CMK (cell line): Measurements from ENCODE around the gene SLC7A4.

Experiments
- DNase-seq: peaks from one replicate; pipeline ENCODE4 v3.0.0-alpha.2; 2010; ENCODE audit warnings: low read depth

SLC7A4 gene

GRCh38 chr22:20985720-20986119 lies 46.6 kb downstream of the SLC7A4 start:
- no peak for DNase-seq

GRCh38 chr22:20983081-20983771 lies 49.1 kb downstream of the SLC7A4 start:
- no peak for DNase-seq

GRCh38 chr22:20982563-20982882 lies 49.8 kb downstream of the SLC7A4 start:
- no peak for DNase-seq

- DNase-seq = peak; percentile 68
Measured at GRCh38 chr22:20981787-20982562, 50.4 kb downstream of the SLC7A4 start, which contains the start of gene LZTR1. TSS of gene LZTR1 (plus strand) at chr22:20982297. CDS start at chr22:20982372, 75 bp downstream.

GRCh38 chr22:20980938-20981722 lies 51.2 kb downstream of the SLC7A4 start:
- no peak for DNase-seq

- no peak for DNase-seq
Measured at GRCh38 chr22:20980523-20980922, 51.8 kb downstream of the SLC7A4 start.

- DNase-seq = no peak
Measured at GRCh38 chr22:20979940-20980453, 52.4 kb downstream of the SLC7A4 start.

- DNase-seq = no peak
Measured at GRCh38 chr22:20979243-20979809, 53.0 kb downstream of the SLC7A4 start.
